ENCODE measurements around the gene PTPRR.

The PTPRR gene

DNA sequence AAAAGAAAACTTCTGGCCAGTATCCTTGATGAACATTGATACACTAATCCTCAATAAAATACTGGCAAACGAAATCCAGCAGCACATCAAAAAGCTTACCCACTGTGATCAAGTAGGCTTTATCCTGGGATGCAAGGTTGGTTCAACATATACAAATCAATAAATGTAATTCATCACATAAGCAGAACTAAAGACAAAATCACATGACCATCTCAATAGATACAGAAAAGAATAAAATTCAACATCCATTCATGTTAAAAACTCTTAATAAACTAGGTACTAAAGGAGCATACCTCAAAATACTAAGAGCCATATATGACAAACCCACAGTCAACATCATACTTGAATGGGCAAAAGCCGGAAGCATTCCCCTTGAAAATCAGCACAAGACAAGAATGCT is 211.5 kb downstream of the PTPRR start:
- no peaks in the 10 kb centered on the region for H3K9me3 ChIP-seq (ENCODE audit: insufficient read depth, low read depth, low read length)
- H3K36me3 ChIP-seq (ENCODE audit: insufficient read depth, low read depth, low read length): no peaks in the 10 kb centered on the region
- H3K9ac ChIP-seq (ENCODE audit: low read depth, low read length): no peak overlapping the region
- no peak overlapping the region for H3K4me3 ChIP-seq (ENCODE audit: low read length)
- peaks cover 4% of the 10 kb centered on the region; the same call in 1 of the 2 replicates for H3K4me1 ChIP-seq (ENCODE audit: insufficient read depth, low read length)
- no peaks in the 10 kb centered on the region for H3K27me3 ChIP-seq (ENCODE audit: insufficient read depth, low read length)
- no peak overlapping the region for H3K27ac ChIP-seq (ENCODE audit: low read length)

DNA sequence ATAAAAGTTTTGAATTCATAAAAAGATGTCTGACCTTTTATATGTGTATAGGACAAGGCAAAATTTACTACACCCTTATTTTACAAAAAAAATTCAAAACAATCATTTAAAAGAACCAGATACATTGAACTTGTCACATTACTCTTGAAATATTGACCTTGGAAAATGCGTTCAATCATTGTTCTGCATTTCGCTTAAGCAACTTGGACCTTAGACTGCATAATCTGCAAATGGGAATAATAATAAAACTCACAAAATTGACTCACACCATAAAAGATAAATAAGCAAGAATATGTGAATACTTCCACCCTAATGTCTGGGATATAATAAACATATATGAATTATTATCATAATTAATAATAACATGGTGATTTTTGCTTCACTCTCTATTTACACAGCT is 213.9 kb downstream of the PTPRR start:
- H3K27me3 ChIP-seq (ENCODE audit: insufficient read depth, low read length): no peaks in the 10 kb centered on the region

DNA sequence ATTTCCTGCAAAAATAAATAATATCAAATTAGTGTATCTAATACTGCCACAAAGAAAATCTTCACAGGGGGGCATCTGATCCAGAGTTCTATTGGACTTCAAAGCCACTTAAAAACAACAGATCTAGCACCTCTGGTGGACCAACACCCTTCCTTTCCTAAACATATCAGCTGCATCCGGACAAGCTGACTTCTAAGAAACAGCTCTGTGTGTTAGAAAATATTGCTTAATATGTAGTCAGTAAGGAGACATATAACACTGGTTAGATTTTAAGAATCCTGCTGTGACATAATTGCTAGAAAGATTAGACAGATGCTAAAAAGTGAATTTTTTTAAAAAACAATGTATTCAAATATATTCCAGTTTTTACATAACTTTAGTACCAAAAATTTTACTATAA is 222.2 kb downstream of the PTPRR start:
- Histone ChIP-seq H3K36me3 (ENCODE audit: insufficient read depth, low read depth, low read length) (no peaks in the 10 kb centered on the region), H3K4me1 (ENCODE audit: insufficient read depth, low read length) (no peaks in the 10 kb centered on the region), H3K27ac (ENCODE audit: low read length) (no peak overlapping the region), H3K27me3 (ENCODE audit: insufficient read depth, low read length) (no peaks in the 10 kb centered on the region), H3K9me3 (ENCODE audit: insufficient read depth, low read depth, low read length) (no peaks in the 10 kb centered on the region), H3K4me3 (ENCODE audit: low read length) (no peak overlapping the region), H3K9ac (ENCODE audit: low read depth, low read length) (no peak overlapping the region)

More for the DNA sequence above, 213.9 kb downstream of the PTPRR start:
- no peak overlapping the region for H3K4me3 ChIP-seq (ENCODE audit: low read length)
- H3K9me3 ChIP-seq (ENCODE audit: insufficient read depth, low read depth, low read length): no peaks in the 10 kb centered on the region
- H3K4me1 ChIP-seq (ENCODE audit: insufficient read depth, low read length): peaks cover 4% of the 10 kb centered on the region; the same call in 1 of the 2 replicates
- no peak overlapping the region for H3K27ac ChIP-seq (ENCODE audit: low read length)
- no peak overlapping the region for H3K9ac ChIP-seq (ENCODE audit: low read depth, low read length)
- no peaks in the 10 kb centered on the region for H3K36me3 ChIP-seq (ENCODE audit: insufficient read depth, low read depth, low read length)

DNA sequence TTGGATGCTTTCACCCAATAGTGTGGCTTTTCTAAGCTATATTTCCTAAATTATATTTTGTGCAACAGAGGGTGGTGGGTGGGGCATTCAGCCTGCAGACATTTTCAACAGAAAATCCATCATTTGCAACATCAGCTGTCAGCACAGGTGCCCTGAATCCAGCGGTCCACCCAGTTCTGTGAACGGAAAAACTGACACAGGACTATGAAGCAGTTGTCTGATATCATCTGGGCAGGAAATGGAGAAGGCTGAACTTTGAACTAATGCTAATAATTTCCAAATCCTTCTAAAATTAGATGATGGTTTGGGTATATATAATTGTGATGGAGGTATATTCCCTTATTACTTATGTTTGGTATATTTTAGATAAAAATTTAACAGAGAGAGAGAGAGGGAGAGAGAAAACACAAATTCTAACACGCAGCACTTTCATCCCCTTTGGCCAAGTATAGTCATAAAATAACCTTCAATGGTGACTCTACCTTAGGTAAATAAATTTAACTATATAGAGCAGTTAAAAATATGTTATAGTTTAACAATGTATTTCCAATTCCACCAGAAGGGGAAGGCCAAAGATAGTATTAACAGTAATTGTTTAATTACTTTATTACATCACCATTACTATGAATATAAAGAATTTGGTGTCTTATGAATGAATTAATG is 225.0 kb downstream of the PTPRR start:
- no peaks in the 10 kb centered on the region; the same call in 1 of the 2 replicates for H3K4me1 ChIP-seq (ENCODE audit: insufficient read depth, low read length)
- H3K27me3 ChIP-seq (ENCODE audit: insufficient read depth, low read length): no peaks in the 10 kb centered on the region
- H3K36me3 ChIP-seq (ENCODE audit: insufficient read depth, low read depth, low read length): no peaks in the 10 kb centered on the region
- H3K27ac ChIP-seq (ENCODE audit: low read length): no peak overlapping the region
- no peak overlapping the region for H3K4me3 ChIP-seq (ENCODE audit: low read length)
- H3K9me3 ChIP-seq (ENCODE audit: insufficient read depth, low read depth, low read length): no peaks in the 10 kb centered on the region
- no peak overlapping the region for H3K9ac ChIP-seq (ENCODE audit: low read depth, low read length)

DNA sequence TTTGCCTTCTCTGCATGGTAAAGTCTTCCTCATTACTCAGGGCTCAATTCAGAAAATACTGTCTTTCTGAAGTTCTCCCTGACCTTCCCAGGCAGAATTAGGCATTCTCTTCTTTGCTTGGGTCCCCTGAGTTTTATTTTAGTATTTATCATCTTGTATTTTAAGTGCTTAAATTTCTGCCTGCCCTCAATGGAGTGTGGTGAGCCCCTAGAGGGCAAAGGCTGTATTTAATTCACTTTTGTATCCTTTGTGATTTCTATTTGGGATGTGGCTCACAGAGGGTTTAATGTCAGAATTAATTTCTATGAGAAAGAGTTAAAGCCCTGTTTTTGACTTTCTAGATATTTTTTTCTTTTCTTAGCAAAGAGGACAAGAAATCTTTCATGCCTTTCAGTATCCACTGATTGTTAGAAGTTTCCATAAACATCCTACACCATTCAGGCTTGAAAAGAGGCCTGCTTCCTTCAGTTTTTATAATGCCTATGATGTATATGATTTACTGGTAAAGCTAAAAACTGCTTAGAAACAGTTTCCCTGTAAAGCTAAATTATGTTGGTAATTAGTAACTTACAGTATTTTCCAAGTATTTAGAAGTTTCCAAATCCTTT is 227.8 kb downstream of the PTPRR start:
- H3K27ac ChIP-seq (ENCODE audit: low read length): no peak overlapping the region

DNA sequence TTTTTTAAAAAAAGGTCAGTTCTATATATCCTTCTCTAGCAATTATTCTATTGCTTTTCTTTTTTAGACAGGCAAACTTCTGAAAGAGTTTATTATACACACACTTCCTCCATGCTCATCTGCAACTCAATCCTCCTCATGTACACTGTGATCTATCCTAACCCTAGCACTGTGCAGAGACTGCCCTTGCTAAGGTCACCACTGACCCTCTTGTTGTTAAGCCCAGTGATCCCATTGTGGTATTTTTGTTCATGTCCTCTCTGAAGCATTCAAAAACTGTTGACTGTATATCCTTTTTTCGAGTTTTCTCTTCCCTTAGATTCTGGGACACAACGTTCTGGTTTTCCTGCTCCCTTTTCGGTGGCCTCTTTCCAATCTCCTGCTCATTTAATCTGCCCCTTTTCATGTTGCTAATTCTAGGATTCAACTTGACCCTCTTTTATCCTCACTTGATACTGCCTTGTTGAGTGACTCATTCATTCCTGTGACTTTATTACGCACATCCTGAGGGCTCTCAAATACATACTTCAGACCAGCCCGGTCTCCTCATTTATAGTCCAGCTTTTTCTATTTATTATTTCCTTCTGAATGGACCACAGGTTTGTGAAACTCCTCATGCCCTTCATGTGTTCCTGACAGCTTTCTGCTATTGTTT is 229.4 kb downstream of the PTPRR start:
- Histone ChIP-seq H3K9ac (ENCODE audit: low read depth, low read length) (no peak overlapping the region), H3K27me3 (ENCODE audit: insufficient read depth, low read length) (no peaks in the 10 kb centered on the region), H3K4me1 (ENCODE audit: insufficient read depth, low read length) (peaks cover 11% of the 10 kb centered on the region), H3K4me3 (ENCODE audit: low read length) (no peak overlapping the region), H3K27ac (ENCODE audit: low read length) (no peak overlapping the region), H3K9me3 (ENCODE audit: insufficient read depth, low read depth, low read length) (no peaks in the 10 kb centered on the region), H3K36me3 (ENCODE audit: insufficient read depth, low read depth, low read length) (no peaks in the 10 kb centered on the region)

More for the DNA sequence above, 227.8 kb downstream of the PTPRR start:
- H3K9ac ChIP-seq (ENCODE audit: low read depth, low read length): no peak overlapping the region
- H3K9me3 ChIP-seq (ENCODE audit: insufficient read depth, low read depth, low read length): no peaks in the 10 kb centered on the region
- no peaks in the 10 kb centered on the region for H3K36me3 ChIP-seq (ENCODE audit: insufficient read depth, low read depth, low read length)
- no peaks in the 10 kb centered on the region for H3K27me3 ChIP-seq (ENCODE audit: insufficient read depth, low read length)
- H3K4me1 ChIP-seq (ENCODE audit: insufficient read depth, low read length): peaks cover 11% of the 10 kb centered on the region
- H3K4me3 ChIP-seq (ENCODE audit: low read length): no peak overlapping the region

DNA sequence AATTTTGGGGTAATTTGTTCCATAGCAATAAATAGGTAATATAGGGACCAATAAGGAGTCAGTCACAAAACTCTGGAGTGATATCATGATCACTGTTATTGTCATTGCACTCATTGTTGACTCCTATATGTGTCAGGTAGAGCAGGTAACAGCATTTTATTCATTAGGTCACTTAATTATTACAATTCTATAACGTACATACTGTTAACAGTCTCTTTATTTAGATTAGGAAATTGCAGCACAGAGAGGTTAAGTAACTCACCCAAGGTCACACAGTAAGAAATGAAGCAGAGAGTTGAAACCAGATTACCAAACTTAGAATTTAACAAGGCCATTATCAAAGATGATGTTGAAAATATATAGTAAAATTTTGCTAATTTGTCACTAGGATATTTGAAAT is 233.6 kb downstream of the PTPRR start:
- peaks cover 11% of the 10 kb centered on the region for H3K4me1 ChIP-seq (ENCODE audit: insufficient read depth, low read length)
- H3K9me3 ChIP-seq (ENCODE audit: insufficient read depth, low read depth, low read length): no peaks in the 10 kb centered on the region
- H3K27me3 ChIP-seq (ENCODE audit: insufficient read depth, low read length): no peaks in the 10 kb centered on the region
- no peaks in the 10 kb centered on the region for H3K36me3 ChIP-seq (ENCODE audit: insufficient read depth, low read depth, low read length)
- H3K9ac ChIP-seq (ENCODE audit: low read depth, low read length): no peak overlapping the region
- no peak overlapping the region for H3K27ac ChIP-seq (ENCODE audit: low read length)
- no peak overlapping the region for H3K4me3 ChIP-seq (ENCODE audit: low read length)

DNA sequence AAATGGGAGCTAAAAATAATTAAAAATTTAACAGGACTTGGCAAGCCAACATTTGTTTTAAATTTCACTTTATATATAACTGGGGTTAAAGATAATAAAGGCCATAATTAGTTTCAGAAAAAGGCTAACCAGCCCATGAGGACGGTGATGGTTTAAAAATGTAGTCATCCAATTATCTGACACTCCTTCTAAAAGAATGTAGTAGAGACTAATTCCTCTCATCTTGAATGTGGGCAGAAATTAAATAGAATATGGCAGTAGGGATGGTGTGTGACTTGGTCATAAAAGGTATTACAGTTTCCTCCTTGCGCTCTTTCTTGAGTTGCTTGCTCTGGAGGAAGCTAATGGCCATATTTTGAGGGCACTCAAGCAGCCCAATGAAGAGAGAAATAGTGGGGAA is 234.2 kb downstream of the PTPRR start:
- peaks cover 11% of the 10 kb centered on the region for H3K4me1 ChIP-seq (ENCODE audit: insufficient read depth, low read length)
- no peaks in the 10 kb centered on the region for H3K36me3 ChIP-seq (ENCODE audit: insufficient read depth, low read depth, low read length)
- no peak overlapping the region for H3K9ac ChIP-seq (ENCODE audit: low read depth, low read length)
- H3K27ac ChIP-seq (ENCODE audit: low read length): no peak overlapping the region
- H3K27me3 ChIP-seq (ENCODE audit: insufficient read depth, low read length): no peaks in the 10 kb centered on the region
- H3K4me3 ChIP-seq (ENCODE audit: low read length): no peak overlapping the region
- H3K9me3 ChIP-seq (ENCODE audit: insufficient read depth, low read depth, low read length): no peaks in the 10 kb centered on the region

DNA sequence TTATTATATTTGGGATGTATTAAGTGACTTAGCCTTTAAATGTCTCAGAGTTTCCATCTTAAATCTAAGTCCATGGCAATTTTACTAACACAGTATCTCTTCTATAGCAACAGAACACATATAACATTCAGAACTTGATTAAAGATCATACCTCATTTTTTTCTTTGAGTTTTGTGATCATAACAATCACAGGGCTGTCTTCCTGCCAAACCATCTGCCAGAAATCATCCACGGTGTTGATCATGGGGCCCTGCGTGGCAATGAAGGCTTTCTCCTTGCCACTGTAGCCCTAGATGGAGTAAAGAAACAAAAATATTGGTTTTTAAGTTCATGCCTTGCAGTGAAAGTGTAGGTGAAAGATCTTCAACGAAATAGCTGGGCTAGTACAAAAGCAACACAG is 236.6 kb downstream of the PTPRR start:
- Histone ChIP-seq H3K4me3 (ENCODE audit: low read length) (no peak overlapping the region), H3K9me3 (ENCODE audit: insufficient read depth, low read depth, low read length) (no peaks in the 10 kb centered on the region), H3K27me3 (ENCODE audit: insufficient read depth, low read length) (no peaks in the 10 kb centered on the region), H3K27ac (ENCODE audit: low read length) (no peak overlapping the region), H3K9ac (ENCODE audit: low read depth, low read length) (no peak overlapping the region), H3K36me3 (ENCODE audit: insufficient read depth, low read depth, low read length) (no peaks in the 10 kb centered on the region), H3K4me1 (ENCODE audit: insufficient read depth, low read length) (0 out of 2 replicates have a peak, but pooled peaks cover 4% of the 10 kb centered on the region)

DNA sequence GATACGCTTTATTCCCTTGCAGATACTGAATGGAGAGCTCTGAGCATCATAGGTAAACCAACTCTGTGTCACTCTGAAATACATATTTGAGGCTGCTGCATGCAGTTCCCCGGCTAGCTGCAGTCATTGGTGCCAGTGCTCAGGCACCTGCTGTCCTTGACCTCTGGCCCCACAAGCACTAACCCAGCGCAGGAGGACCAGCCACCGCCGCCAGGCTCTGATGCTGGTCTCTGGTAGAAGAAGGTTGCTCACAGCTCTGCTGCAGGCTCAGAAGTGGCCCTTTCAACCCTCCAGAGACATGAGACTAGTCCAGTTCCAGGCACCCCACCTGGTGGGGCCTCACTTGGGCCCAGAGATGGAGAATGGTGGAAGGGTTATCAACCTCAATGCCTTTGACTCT is 248.8 kb downstream of the PTPRR start:
- Histone ChIP-seq H3K9me3 (ENCODE audit: insufficient read depth, low read depth, low read length) (no peaks in the 10 kb centered on the region), H3K9ac (ENCODE audit: low read depth, low read length) (no peak overlapping the region), H3K36me3 (ENCODE audit: insufficient read depth, low read depth, low read length) (no peaks in the 10 kb centered on the region), H3K4me3 (ENCODE audit: low read length) (no peak overlapping the region), H3K27me3 (ENCODE audit: insufficient read depth, low read length) (no peaks in the 10 kb centered on the region), H3K4me1 (ENCODE audit: insufficient read depth, low read length) (no peaks in the 10 kb centered on the region), H3K27ac (ENCODE audit: low read length) (no peak overlapping the region)

DNA sequence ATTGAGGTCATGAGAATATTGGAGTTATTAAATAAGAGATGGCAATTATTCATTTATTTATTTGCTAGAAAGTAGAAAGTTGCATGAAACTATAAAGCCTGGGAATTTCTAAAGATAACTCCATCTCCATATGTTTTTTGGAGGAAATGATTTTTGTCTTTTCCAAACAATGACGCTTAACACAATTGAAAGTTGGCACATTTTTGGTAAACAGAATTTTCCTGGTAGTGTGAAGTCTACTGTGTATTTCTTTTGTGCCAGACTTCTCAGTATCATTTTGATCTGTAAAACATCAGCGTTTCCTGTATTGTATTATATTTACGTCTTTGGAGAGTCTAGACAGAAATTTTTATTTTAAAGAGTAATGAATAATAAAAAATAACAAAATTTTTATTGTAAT is 249.6 kb downstream of the PTPRR start:
- H3K27me3 ChIP-seq (ENCODE audit: insufficient read depth, low read length): no peaks in the 10 kb centered on the region
- no peaks in the 10 kb centered on the region for H3K36me3 ChIP-seq (ENCODE audit: insufficient read depth, low read depth, low read length)
- H3K27ac ChIP-seq (ENCODE audit: low read length): no peak overlapping the region
- no peaks in the 10 kb centered on the region for H3K9me3 ChIP-seq (ENCODE audit: insufficient read depth, low read depth, low read length)
- H3K4me1 ChIP-seq (ENCODE audit: insufficient read depth, low read length): no peaks in the 10 kb centered on the region
- no peak overlapping the region for H3K9ac ChIP-seq (ENCODE audit: low read depth, low read length)
- no peak overlapping the region for H3K4me3 ChIP-seq (ENCODE audit: low read length)

DNA sequence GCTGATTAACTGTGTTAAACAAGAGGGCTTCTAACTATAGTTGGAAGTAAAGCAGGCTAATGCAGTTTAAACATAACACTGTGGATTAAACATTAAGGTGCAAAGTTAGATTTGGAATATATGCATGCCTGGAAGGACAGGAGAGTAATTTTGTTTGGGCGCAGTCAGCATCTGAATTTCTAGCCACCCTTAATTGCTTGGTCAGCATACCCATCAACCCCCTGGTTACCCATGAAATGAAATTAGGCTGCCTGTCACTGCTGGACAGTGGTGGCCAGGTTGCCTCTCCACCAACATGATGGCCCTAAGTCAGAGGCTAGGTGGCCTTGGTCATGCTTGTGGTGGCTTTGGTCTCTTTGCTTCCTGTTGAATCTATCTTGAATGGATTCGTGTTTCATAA is 253.3 kb downstream of the PTPRR start:
- H3K27me3 ChIP-seq (ENCODE audit: insufficient read depth, low read length): no peaks in the 10 kb centered on the region
- H3K9ac ChIP-seq (ENCODE audit: low read depth, low read length): no peak overlapping the region
- H3K36me3 ChIP-seq (ENCODE audit: insufficient read depth, low read depth, low read length): no peaks in the 10 kb centered on the region
- H3K4me1 ChIP-seq (ENCODE audit: insufficient read depth, low read length): peaks cover 18% of the 10 kb centered on the region
- no peak overlapping the region for H3K27ac ChIP-seq (ENCODE audit: low read length)
- H3K4me3 ChIP-seq (ENCODE audit: low read length): no peak overlapping the region
- no peaks in the 10 kb centered on the region for H3K9me3 ChIP-seq (ENCODE audit: insufficient read depth, low read depth, low read length)
